ENCODE measurements around the gene ELL2. TPM values are rescaled to one million over a fixed set of nuclear protein-coding genes. Genes with fewer than 3 reads are reported as not detected.

The ELL2 gene
- total RNA-seq, 1 donor from 2014 or later: 14.2 TPM

GRCh38 chr5:95873351-95873750, 88.3 kb downstream of the ELL2 start:
- Histone ChIP-seq H3K36me3 (no peaks in the 10 kb centered on the region), H3K79me2 (ENCODE audit: low read depth) (no peaks in the 10 kb centered on the region), H3F3A (ENCODE audit: low read depth) (no peaks in the 10 kb centered on the region), H4K20me1 (ENCODE audit: low read depth) (no peaks in the 10 kb centered on the region), H3K4me1 (no peaks in the 10 kb centered on the region), H2AFZ (replicated peaks) (no peak overlapping the region), H3K9ac (no peak overlapping the region), H3K27ac (no peak overlapping the region), H3K4me3 (no peak overlapping the region), H3K9me3 (ENCODE audit: low read depth) (no peaks in the 10 kb centered on the region), H3K27me3 (no peaks in the 10 kb centered on the region), H3K4me2 (no peak overlapping the region)
- H3K36me3 Mint-ChIP-seq: no peaks in the 10 kb centered on the region
- no peak for DNase-seq (ENCODE audit: low spot score)
- no peak overlapping the region for H3K27ac Mint-ChIP-seq
- peaks cover 5% of the 10 kb centered on the region for H3K9me3 Mint-ChIP-seq
- no peak overlapping the region for H3K4me3 Mint-ChIP-seq
- H3K4me1 Mint-ChIP-seq: no peaks in the 10 kb centered on the region
- TF ChIP-seq EZH2 (IDR thresholded peaks at IDR 0.05) (no peak), CTCF (IDR thresholded peaks at IDR 0.05) (no peak), EZH2phosphoT487 (IDR thresholded peaks at IDR 0.05) (no peak)
- no peaks in the 10 kb centered on the region for H3K27me3 Mint-ChIP-seq (ENCODE audit: insufficient read depth, low read depth)

GRCh38 chr5:95872346-95873268, 89.0 kb downstream of the ELL2 start:
- H3K4me3 Mint-ChIP-seq: no peak overlapping the region
- Histone ChIP-seq H2AFZ (replicated peaks) (no peak overlapping the region), H3K27ac (no peak overlapping the region)

GRCh38 chr5:95871146-95871806, 90.4 kb downstream of the ELL2 start:
- no peak overlapping the region for H2AFZ ChIP-seq (replicated peaks)
- no peaks in the 10 kb centered on the region for H4K20me1 ChIP-seq (ENCODE audit: low read depth)
- no peaks in the 10 kb centered on the region for H3K79me2 ChIP-seq (ENCODE audit: low read depth)
- no peaks in the 10 kb centered on the region for H3F3A ChIP-seq (ENCODE audit: low read depth)
- DNase-seq (ENCODE audit: low spot score): no peak
- H3K36me3 ChIP-seq: no peaks in the 10 kb centered on the region
- no peak overlapping the region for H3K4me2 ChIP-seq
- H3K4me1 Mint-ChIP-seq: no peaks in the 10 kb centered on the region
- no peaks in the 10 kb centered on the region for H3K27me3 ChIP-seq
- H3K9me3 Mint-ChIP-seq: peaks cover 5% of the 10 kb centered on the region
- H3K9ac ChIP-seq: no peak overlapping the region
- H3K9me3 ChIP-seq (ENCODE audit: low read depth): no peaks in the 10 kb centered on the region
- H3K27me3 Mint-ChIP-seq (ENCODE audit: insufficient read depth, low read depth): no peaks in the 10 kb centered on the region
- H3K4me3 Mint-ChIP-seq: no peak overlapping the region
- no peaks in the 10 kb centered on the region for H3K4me1 ChIP-seq
- H3K27ac Mint-ChIP-seq: no peak overlapping the region
- no peak for TF ChIP-seq EZH2phosphoT487 (IDR thresholded peaks at IDR 0.05)
- TF ChIP-seq EZH2 (IDR thresholded peaks at IDR 0.05): no peak
- H3K27ac ChIP-seq: no peak overlapping the region
- no peaks in the 10 kb centered on the region for H3K36me3 Mint-ChIP-seq
- H3K4me3 ChIP-seq: no peak overlapping the region

More at GRCh38 chr5:95872346-95873268, 89.0 kb downstream of the ELL2 start:
- no peaks in the 10 kb centered on the region for H3K79me2 ChIP-seq (ENCODE audit: low read depth)
- no peak for TF ChIP-seq EZH2phosphoT487 (IDR thresholded peaks at IDR 0.05)
- no peak for TF ChIP-seq CTCF (IDR thresholded peaks at IDR 0.05)
- TF ChIP-seq EZH2 (IDR thresholded peaks at IDR 0.05): no peak
- Mint-ChIP-seq H3K4me1 (no peaks in the 10 kb centered on the region), H3K27ac (no peak overlapping the region), H3K9me3 (peaks cover 8% of the 10 kb centered on the region), H3K27me3 (ENCODE audit: insufficient read depth, low read depth) (no peaks in the 10 kb centered on the region), H3K36me3 (no peaks in the 10 kb centered on the region)
- DNase-seq (ENCODE audit: low spot score): no peak
- H3K9ac ChIP-seq: no peak overlapping the region
- no peak overlapping the region for H3K4me3 ChIP-seq
- no peaks in the 10 kb centered on the region for H3F3A ChIP-seq (ENCODE audit: low read depth)
- H3K9me3 ChIP-seq (ENCODE audit: low read depth): no peaks in the 10 kb centered on the region
- no peaks in the 10 kb centered on the region for H4K20me1 ChIP-seq (ENCODE audit: low read depth)
- H3K27me3 ChIP-seq: no peaks in the 10 kb centered on the region
- H3K4me2 ChIP-seq: no peak overlapping the region
- no peaks in the 10 kb centered on the region for H3K4me1 ChIP-seq
- no peaks in the 10 kb centered on the region for H3K36me3 ChIP-seq

Measured in neural progenitor cell (in vitro differentiated cells).